Measurements from ENCODE around the gene SLC25A19.

GRCh38 chr17:75287221-75287620 lies 2.0 kb downstream of the SLC25A19 start:
- TF ChIP-seq CTCF (IDR thresholded peaks at IDR 0.05) = no peak
- TF ChIP-seq POLR2A (IDR thresholded peaks at IDR 0.05) = no peak

Data from uterus (tissue), 2 donors.